Suprapubic skin (tissue), 4 donors: ENCODE data around the gene RNF111. TPM values are rescaled to one million over a fixed set of nuclear protein-coding genes. Genes with fewer than 3 reads are reported as not detected.

ENCODE experiments used
- DNase-seq, 2 donors: peaks; one replicate each; pipeline ENCODE4 v3.0.0-alpha.2; 2019; ENCODE audit warnings: low spot score in 2 of 2
- H3K27ac ChIP-seq: fragments of 200-600 bp; sonication (generic); one replicate; pipeline ENCODE4 v1.5.1; 2019
- H3K27me3 ChIP-seq: fragments of 200-600 bp; sonication (generic); one replicate; pipeline ENCODE4 v1.5.1; 2019
- H3K36me3 ChIP-seq: fragments of 200-600 bp; sonication (generic); one replicate; pipeline ENCODE4 v1.5.1; 2019
- H3K4me1 ChIP-seq: fragments of 200-600 bp; sonication (generic); one replicate; pipeline ENCODE4 v1.5.1; 2019
- H3K4me3 ChIP-seq: fragments of 200-600 bp; sonication (generic); one replicate; pipeline ENCODE4 v1.5.1; 2019; ENCODE audit warnings: mild to moderate bottlenecking
- H3K9me3 ChIP-seq: fragments of 200-600 bp; sonication (generic); one replicate; pipeline ENCODE4 v1.5.1; 2019
- EP300 ChIP-seq: sonication (generic); formaldehyde crosslinking; IDR thresholded peaks from one replicate; pipeline ENCODE4 v1.6.1; 2017; ENCODE audit warnings: antibody characterized with exemption
- POLR2A ChIP-seq, 2 donors: fragments of 450-650 bp; IDR thresholded peaks; one replicate each; pipeline ENCODE4 v1.6.1; 2017; ENCODE audit warnings: antibody characterized with exemption in 2 of 2, mild to moderate bottlenecking in 2 of 2, moderate library complexity in 2 of 2
- POLR2AphosphoS5 ChIP-seq, 3 donors: sonication (generic); formaldehyde crosslinking; IDR thresholded peaks; one replicate each; pipeline ENCODE4 v1.6.1; 2017; ENCODE audit warnings: antibody characterized with exemption in 3 of 3
- WGBS: methylation state at CpG from one replicate; pipeline ENCODE4 v1.1.5; 2018; 5-methylcytosine and 5-hydroxymethylcytosine counted together
- total RNA-seq, 4 donors: library from RNA; depleted of rRNA; stranded (reverse); fragments of >200 nt; gene quantifications; one replicate each; pipeline ENCODE4 v1.1.0, GENCODE V29; 2016
- TF ChIP-seq, protein P1 (sequence below), 2 donors: fragments of 200-600 bp in 1 of 2; fragments of 450-650 bp in 1 of 2; sonication (generic) in 1 of 2; IDR thresholded peaks; one replicate each; pipeline ENCODE4 v1.5.1; 2016 to 2019; ENCODE audit warnings: antibody characterized with exemption in 2 of 2, mild to moderate bottlenecking in 1 of 2, moderate library complexity in 1 of 2

RNF111 gene
- total RNA-seq, 4 donors from 2014 or later: 15.2 to 34.4 (median 22.2) TPM

DNA sequence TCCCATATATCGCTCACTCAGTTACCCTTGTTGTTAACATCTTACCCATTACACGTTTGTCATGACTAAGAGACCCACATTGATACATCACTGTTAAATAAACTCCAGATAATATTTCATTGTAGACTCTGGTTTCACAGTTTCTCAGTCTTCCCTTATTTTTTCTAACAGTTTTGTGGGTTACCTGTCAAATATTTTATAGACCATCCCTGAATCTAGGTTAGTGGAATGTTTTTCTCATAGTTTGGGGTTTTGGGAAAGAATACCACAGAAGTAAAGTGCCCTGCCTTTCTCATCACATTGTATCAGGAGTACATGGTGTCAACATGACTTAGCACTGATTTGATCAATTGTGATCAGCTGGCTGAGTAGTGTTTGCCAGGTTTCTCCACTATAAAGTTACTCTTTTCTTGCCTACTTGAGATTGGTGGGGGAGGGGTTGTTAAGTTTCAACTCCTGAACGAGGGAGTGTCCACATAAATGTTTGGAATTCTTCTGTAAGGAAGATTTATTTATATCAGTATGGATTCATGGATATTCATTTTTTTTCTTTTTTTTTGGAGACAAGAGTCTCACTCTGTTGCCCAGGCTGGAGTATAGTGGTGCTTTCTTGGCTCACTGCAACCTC lies 25.9 kb downstream of the RNF111 start:
- H3K36me3 ChIP-seq: no peaks in the 10 kb centered on the region
- 76% methylated on average over 3 of the region's 3 CpGs for WGBS
- no peaks in the 10 kb centered on the region for H3K27me3 ChIP-seq
- peaks cover 2% of the 10 kb centered on the region for H3K4me1 ChIP-seq
- no peak overlapping the region for H3K4me3 ChIP-seq
- TF ChIP-seq EP300 (no peak), POLR2A (IDR thresholded peaks at IDR 0.05) (no peak), POLR2AphosphoS5 (IDR thresholded peaks at IDR 0.05) (no peak)
- TF ChIP-seq, protein P1, sequence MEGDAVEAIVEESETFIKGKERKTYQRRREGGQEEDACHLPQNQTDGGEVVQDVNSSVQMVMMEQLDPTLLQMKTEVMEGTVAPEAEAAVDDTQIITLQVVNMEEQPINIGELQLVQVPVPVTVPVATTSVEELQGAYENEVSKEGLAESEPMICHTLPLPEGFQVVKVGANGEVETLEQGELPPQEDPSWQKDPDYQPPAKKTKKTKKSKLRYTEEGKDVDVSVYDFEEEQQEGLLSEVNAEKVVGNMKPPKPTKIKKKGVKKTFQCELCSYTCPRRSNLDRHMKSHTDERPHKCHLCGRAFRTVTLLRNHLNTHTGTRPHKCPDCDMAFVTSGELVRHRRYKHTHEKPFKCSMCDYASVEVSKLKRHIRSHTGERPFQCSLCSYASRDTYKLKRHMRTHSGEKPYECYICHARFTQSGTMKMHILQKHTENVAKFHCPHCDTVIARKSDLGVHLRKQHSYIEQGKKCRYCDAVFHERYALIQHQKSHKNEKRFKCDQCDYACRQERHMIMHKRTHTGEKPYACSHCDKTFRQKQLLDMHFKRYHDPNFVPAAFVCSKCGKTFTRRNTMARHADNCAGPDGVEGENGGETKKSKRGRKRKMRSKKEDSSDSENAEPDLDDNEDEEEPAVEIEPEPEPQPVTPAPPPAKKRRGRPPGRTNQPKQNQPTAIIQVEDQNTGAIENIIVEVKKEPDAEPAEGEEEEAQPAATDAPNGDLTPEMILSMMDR (IDR thresholded peaks at IDR 0.05): no peak
- no peak overlapping the region for H3K27ac ChIP-seq
- H3K9me3 ChIP-seq: no peaks in the 10 kb centered on the region
- DNase-seq: no peak

DNA sequence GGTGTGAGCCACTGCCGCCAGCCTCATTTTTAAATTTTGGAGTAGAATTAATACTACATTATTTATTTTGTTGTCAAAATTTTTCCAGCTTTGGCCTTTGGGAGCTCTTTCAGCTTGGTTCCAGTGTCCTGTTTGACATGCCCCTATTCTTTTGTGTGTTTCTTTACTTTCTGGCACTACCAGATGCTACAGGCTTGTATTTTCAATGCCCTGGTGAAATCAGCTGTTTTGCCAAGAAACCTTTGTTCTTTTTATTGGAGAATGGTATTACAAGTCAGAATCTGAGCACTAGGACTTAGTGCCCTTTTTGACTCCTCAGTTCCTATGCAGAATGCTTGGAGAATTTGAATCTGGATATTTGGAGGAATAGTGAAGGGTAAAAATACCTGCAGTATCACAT lies 26.6 kb downstream of the RNF111 start:
- no peaks in the 10 kb centered on the region for H3K27me3 ChIP-seq
- H3K4me3 ChIP-seq: no peak overlapping the region
- H3K4me1 ChIP-seq: peaks cover 2% of the 10 kb centered on the region
- DNase-seq: no peak
- no peaks in the 10 kb centered on the region for H3K36me3 ChIP-seq
- H3K9me3 ChIP-seq: no peaks in the 10 kb centered on the region
- TF ChIP-seq POLR2A (IDR thresholded peaks at IDR 0.05) (no peak), POLR2AphosphoS5 (IDR thresholded peaks at IDR 0.05) (no peak), EP300 (no peak)
- TF ChIP-seq, protein P1 (IDR thresholded peaks at IDR 0.05): no peak
- 100% methylated on average over 1 of the region's 1 CpG for WGBS
- H3K27ac ChIP-seq: no peak overlapping the region

- WGBS: 82% methylated on average over 2 of the region's 2 CpGs
- H3K36me3 ChIP-seq: peaks cover 10% of the 10 kb centered on the region
- TF ChIP-seq POLR2A (IDR thresholded peaks at IDR 0.05) (no peak), POLR2AphosphoS5 (IDR thresholded peaks at IDR 0.05) (no peak), EP300 (no peak)
- TF ChIP-seq, protein P1 (IDR thresholded peaks at IDR 0.05): no peak
Measured at GRCh38 chr15:59017449-59017848, 30.0 kb downstream of the RNF111 start.

DNA sequence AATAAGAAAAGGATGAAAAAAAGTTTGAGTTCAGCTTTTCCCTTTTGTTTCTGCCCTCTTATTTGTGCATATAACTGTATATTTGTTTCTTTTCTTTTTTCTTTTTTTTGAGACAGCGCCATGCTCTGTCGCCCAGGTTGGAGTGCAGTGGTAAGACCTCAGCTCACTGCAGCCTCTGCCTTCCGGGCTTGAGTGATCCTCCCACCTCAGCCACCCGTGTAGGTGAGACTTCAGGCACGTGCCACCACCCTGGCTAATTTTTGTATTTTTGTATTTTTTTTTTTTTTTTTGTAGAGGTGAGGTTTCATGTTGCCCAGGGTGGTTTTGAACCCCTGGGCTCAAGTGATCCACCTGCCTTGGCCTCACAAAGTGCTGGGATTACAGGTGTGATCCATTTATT lies 31.4 kb downstream of the RNF111 start:
- DNase-seq: no peak

More at GRCh38 chr15:59017449-59017848, 30.0 kb downstream of the RNF111 start:
- no peak for DNase-seq
- Histone ChIP-seq H3K4me1 (peaks cover 2% of the 10 kb centered on the region), H3K9me3 (no peaks in the 10 kb centered on the region), H3K27me3 (no peaks in the 10 kb centered on the region), H3K27ac (no peak overlapping the region), H3K4me3 (no peak overlapping the region)

DNA sequence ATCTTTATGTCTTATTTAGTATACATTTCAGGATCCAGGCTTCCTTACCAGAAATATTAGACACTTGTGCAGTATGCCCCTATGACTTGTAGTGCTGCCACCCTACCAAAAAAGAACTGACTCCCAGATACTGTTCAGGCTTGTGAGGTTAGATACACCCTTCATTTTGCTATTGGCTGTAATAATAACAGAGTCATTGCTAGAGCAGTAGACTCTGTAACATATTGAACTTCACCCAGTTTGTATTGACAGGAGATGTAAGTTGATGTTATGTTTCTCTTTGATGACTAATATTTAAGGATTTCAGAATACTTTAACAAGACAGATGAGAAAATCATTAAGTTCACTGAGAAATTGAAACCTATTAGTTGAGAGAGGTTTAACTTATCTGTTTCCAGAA lies 32.9 kb downstream of the RNF111 start:
- no peak for DNase-seq
- Histone ChIP-seq H3K36me3 (peaks cover 21% of the 10 kb centered on the region), H3K4me3 (no peak overlapping the region), H3K9me3 (no peaks in the 10 kb centered on the region), H3K4me1 (no peaks in the 10 kb centered on the region), H3K27ac (no peak overlapping the region), H3K27me3 (no peaks in the 10 kb centered on the region)
- TF ChIP-seq EP300: no peak
- TF ChIP-seq, protein P1 (IDR thresholded peaks at IDR 0.05): no peak
- no peak for TF ChIP-seq POLR2A (IDR thresholded peaks at IDR 0.05)
- no peak for TF ChIP-seq POLR2AphosphoS5 (IDR thresholded peaks at IDR 0.05)

More for the DNA sequence above, 31.4 kb downstream of the RNF111 start:
- TF ChIP-seq EP300 (no peak), POLR2A (IDR thresholded peaks at IDR 0.05) (no peak), POLR2AphosphoS5 (IDR thresholded peaks at IDR 0.05) (no peak)
- TF ChIP-seq, protein P1 (IDR thresholded peaks at IDR 0.05): no peak
- Histone ChIP-seq H3K9me3 (no peaks in the 10 kb centered on the region), H3K4me1 (no peaks in the 10 kb centered on the region), H3K27ac (no peak overlapping the region), H3K36me3 (peaks cover 16% of the 10 kb centered on the region), H3K4me3 (no peak overlapping the region), H3K27me3 (no peaks in the 10 kb centered on the region)
- 86% methylated on average over 5 of the region's 5 CpGs for WGBS
